LNCaP clone FGC (cell line): ENCODE data around the gene CEND1.
A peak's percentile ranks its signal among the peaks of the same experiment; 100 is the strongest.

Experiments
- DNase-seq: peaks from one replicate; pipeline ENCODE4 v3.0.0-alpha.2; 2011; ENCODE audit warnings: low read depth
- H3K4me3 ChIP-seq: 2 replicates; pipeline ENCODE4 v1.5.1; 2011; ENCODE audit warnings: mild to moderate bottlenecking, low read depth, low read length, control low read depth
- TF ChIP-seq, protein P1 (sequence below): IDR thresholded peaks from 2 replicates; pipeline ENCODE4 v1.5.1; 2012; ENCODE audit warnings: mild to moderate bottlenecking; ENCODE audit not compliant: control insufficient read depth, insufficient read depth; ENCODE audit errors: extremely low read depth

The CEND1 gene

DNA sequence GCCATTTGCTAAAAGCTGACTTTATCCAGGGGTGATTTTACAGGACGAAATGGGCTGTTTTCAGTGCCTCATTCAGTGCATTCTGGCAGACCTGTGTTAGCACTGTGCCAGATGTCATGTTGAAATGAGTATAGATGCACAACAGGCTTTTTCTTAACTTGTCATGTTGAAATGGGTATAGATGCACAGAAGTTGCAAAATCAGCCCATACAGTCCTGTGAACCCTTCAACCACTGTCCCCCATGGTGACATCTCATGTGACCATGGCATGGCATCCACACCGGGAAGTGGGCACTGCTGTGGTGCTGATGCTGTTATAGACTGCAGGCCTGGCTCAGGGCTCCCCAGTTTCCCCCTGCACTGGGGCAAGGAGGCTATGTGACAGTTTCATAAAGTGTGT lies 40.2 kb downstream of the CEND1 start:
- TF ChIP-seq, protein P1, sequence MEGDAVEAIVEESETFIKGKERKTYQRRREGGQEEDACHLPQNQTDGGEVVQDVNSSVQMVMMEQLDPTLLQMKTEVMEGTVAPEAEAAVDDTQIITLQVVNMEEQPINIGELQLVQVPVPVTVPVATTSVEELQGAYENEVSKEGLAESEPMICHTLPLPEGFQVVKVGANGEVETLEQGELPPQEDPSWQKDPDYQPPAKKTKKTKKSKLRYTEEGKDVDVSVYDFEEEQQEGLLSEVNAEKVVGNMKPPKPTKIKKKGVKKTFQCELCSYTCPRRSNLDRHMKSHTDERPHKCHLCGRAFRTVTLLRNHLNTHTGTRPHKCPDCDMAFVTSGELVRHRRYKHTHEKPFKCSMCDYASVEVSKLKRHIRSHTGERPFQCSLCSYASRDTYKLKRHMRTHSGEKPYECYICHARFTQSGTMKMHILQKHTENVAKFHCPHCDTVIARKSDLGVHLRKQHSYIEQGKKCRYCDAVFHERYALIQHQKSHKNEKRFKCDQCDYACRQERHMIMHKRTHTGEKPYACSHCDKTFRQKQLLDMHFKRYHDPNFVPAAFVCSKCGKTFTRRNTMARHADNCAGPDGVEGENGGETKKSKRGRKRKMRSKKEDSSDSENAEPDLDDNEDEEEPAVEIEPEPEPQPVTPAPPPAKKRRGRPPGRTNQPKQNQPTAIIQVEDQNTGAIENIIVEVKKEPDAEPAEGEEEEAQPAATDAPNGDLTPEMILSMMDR = no peak
- H3K4me3 ChIP-seq = no peak overlapping the region
- DNase-seq = no peak

DNA sequence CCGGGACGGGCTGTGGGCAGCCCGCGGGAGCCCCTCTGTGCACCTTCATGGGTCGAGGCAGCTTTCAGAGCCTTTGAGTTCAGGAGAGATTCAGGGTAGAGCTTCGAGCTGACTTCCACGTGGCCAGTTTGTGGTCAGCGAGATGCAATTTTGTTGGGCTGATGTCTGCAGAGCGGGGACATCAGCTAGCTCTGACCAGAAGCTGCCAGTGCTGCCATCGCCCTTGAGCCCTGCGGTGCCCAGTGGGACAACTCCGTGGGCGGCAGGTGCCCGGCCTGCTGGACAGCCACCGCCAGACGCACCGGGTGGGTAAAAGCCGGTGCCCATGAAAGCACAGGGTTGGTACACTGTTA lies 41.9 kb downstream of the CEND1 start:
- TF ChIP-seq, protein P1 = no peak
- peak overlapping the region; percentile 93 for H3K4me3 ChIP-seq
- no peak for DNase-seq

- peak; percentile 43 for DNase-seq
- TF ChIP-seq, protein P1 = peak; percentile 36
- peak within 1 kb of the TSS; percentile 93 for H3K4me3 ChIP-seq
Observed at GRCh38 chr11:747158-748006, 42.5 kb downstream of the CEND1 start, which contains the start of gene TALDO1. Gene TALDO1, plus strand, starts transcription at chr11:747464. Its CDS starts 18 bp downstream, at chr11:747482.

DNA sequence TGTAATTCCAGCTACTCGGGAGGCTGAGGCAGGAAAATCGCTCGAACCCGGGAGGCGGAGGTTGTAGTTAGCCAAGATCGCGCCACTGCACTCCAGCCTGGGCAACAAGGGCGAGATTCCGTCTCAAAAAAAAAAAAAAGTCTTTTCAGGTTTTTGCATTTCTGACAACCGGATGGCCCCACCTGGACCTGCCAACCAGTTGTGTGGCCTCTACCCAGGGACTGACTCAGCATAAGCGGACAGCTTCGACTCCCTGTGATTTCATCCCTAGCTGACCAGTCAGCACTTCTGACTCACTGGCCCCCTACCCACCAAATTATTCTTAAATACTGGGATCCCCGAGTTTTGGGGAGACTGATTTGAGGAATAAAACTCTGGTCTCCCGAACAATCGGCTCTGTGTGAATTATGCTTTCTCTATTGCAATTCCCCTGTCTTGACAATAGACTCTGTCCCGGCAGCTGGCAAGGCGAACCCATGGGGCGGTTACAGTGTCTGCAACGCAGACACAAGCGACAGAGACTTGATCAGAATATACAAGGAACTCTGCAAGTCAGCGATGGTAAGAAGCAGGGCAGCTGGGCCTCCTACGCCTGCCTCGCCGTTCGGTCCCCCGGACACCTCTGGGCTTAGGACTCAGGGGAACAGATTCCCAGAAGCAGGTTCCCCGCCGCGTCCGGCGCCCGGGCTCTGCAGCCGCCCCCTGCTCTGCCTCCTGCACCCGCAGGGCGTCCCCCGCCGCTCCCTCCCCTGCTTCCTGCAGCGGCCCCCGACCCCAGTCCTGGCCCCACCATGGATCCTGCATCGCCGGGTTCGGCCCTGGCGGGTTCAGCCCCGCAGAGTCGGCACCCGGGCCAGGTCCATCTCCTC lies 43.4 kb downstream of the CEND1 start:
- H3K4me3 ChIP-seq = peak overlapping the region; percentile 93
- no peak for DNase-seq

DNA sequence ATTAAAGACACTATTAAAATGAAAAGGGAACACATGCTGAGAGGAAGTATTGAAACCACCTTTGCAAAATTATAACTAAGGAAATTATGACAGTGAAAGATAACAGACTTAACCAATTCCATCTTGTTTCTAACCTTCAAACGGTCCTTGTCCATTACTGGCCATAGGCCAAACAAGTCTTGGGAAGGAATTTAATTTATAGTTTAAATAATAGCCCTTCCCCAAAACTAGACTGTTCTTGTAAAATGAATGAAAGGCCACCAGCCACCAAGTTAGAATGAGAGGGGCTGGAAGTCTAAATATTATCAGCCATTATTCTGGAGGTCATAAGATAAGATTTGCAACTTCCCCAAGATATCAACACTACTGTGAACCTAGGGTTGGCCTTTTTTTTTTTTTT lies 44.5 kb downstream of the CEND1 start:
- H3K4me3 ChIP-seq = no peak overlapping the region
- TF ChIP-seq, protein P1 = no peak
- no peak for DNase-seq

More for the DNA sequence above, 43.4 kb downstream of the CEND1 start:
- TF ChIP-seq, protein P1 = no peak

DNA sequence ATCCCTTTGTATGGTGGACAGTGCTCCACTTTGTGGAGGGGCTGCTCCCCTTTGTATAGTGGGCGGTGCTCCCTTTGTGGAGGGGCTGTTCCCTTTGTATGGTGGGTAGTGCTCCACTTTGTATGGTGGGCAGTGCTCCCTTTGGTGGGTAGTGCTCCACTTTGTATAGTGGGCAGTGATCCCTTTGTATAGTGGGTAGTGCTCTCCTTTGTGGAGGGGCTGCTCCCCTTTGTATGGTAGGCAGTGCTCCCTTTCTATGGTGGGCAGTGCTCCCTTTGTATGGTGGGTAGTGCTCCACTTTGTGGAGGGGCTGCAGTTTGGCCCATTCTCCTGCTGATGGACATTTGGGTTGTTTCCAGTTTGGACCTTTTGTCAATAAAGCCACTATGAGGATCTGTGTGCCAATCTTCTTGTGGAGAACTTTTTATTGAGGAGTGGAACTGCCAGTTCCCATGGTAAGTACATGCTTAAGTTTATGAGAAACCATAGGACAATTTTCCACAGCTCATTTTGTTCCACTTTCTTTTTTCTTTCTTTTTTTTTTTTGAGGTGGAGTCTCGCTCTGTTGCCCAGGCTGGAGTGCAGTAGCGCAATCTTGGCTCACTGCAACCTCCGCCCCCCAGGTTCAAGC lies 47.2 kb downstream of the CEND1 start:
- DNase-seq = peak; percentile 57
- TF ChIP-seq, protein P1 = no peak

More for the DNA sequence above, 47.2 kb downstream of the CEND1 start:
- no peak overlapping the region for H3K4me3 ChIP-seq
